WTC11 (cell line): ENCODE data around the gene B3GAT1. TPM values are rescaled to one million over a fixed set of nuclear protein-coding genes. Genes with fewer than 3 reads are reported as not detected.

Experiments used
- ATAC-seq: fragments of 200-7000 bp; cut with Tn5 transposase; 2 replicates; pipeline ENCODE4 v1.10.0; 2021; ENCODE audit warnings: mild to moderate bottlenecking, moderate library complexity
- CTCF ChIA-PET: fragments of 300-600 bp; sonication (Branson Sonifier 250); formaldehyde crosslinking; loops from one replicate; lab custom pipeline; 2021; ENCODE audit warnings: antibody characterized with exemption; lab: Charles Lee
- POLR2A ChIA-PET: fragments of 350-600 bp; sonication (Branson Sonifier 250); formaldehyde crosslinking; loops from one replicate; lab custom pipeline; 2021; ENCODE audit warnings: antibody characterized with exemption; lab: Charles Lee
- DNase-seq: peaks from one replicate; pipeline ENCODE4 v3.0.0; 2021; ENCODE audit warnings: low spot score
- H3K27ac Mint-ChIP-seq: 2 replicates; pipeline ENCODE4 v1.8.0; 2021; ENCODE audit warnings: mixed read lengths
- H3K27me3 Mint-ChIP-seq: 2 replicates; pipeline ENCODE4 v1.8.0; 2021; ENCODE audit warnings: low read depth, mild to moderate bottlenecking, moderate library complexity, mixed read lengths
- H3K36me3 Mint-ChIP-seq: 2 replicates; pipeline ENCODE4 v1.8.0; 2021; ENCODE audit warnings: mixed read lengths
- H3K4me1 Mint-ChIP-seq: 2 replicates; pipeline ENCODE4 v1.8.0; 2022; ENCODE audit warnings: mixed read lengths
- H3K4me3 Mint-ChIP-seq: 2 replicates; pipeline ENCODE4 v1.8.0; 2021; ENCODE audit warnings: mild to moderate bottlenecking, moderate library complexity, mixed read lengths
- H3K9me3 Mint-ChIP-seq: 2 replicates; pipeline ENCODE4 v1.8.0; 2021; ENCODE audit warnings: mixed read lengths
- CREM ChIP-seq: sonication (generic); formaldehyde crosslinking; IDR thresholded peaks from 2 replicates; pipeline ENCODE4 v1.8.1; 2022; ENCODE audit warnings: mild to moderate bottlenecking, missing genetic modification reagents, moderate library complexity
- ELF4 ChIP-seq: sonication (generic); formaldehyde crosslinking; IDR thresholded peaks from 2 replicates; pipeline ENCODE4 v1.8.1; 2022; ENCODE audit warnings: low read depth, mild to moderate bottlenecking, moderate library complexity, missing genetic modification reagents
- ERG ChIP-seq: fragments of 250-450 bp; sonication (Bioruptor Pico); IDR thresholded peaks from 2 replicates; pipeline ENCODE4 v1.8.0; 2021; ENCODE audit warnings: mild to moderate bottlenecking
- FOXP1 ChIP-seq: sonication (generic); formaldehyde crosslinking; IDR thresholded peaks from 2 replicates; pipeline ENCODE4 v1.8.0; 2022; ENCODE audit warnings: missing genetic modification reagents, mild to moderate bottlenecking, moderate library complexity, borderline replicate concordance
- GRHL2 ChIP-seq: fragments of 250-450 bp; sonication (Bioruptor Pico); IDR thresholded peaks from 2 replicates; pipeline ENCODE4 v1.8.0; 2022; ENCODE audit warnings: mild to moderate bottlenecking, moderate library complexity; ENCODE audit not compliant: insufficient replicate concordance, severe bottlenecking
- NFYB ChIP-seq: sonication (generic); formaldehyde crosslinking; conservative IDR thresholded peaks from 2 replicates; pipeline ENCODE4 v1.8.0; 2022; ENCODE audit warnings: low read depth, missing genetic modification reagents
- NR1H2 ChIP-seq: sonication (generic); formaldehyde crosslinking; IDR thresholded peaks from 2 replicates; pipeline ENCODE4 v1.9.0; 2021; ENCODE audit warnings: mild to moderate bottlenecking, moderate library complexity, missing genetic modification reagents
- PRDM15 ChIP-seq: sonication (generic); formaldehyde crosslinking; IDR thresholded peaks from 2 replicates; pipeline ENCODE4 v1.8.0; 2022; ENCODE audit warnings: missing genetic modification reagents
- ZNF121 ChIP-seq: sonication (generic); formaldehyde crosslinking; IDR thresholded peaks from 2 replicates; pipeline ENCODE4 v1.8.0; 2023; ENCODE audit warnings: missing genetic modification reagents
- ZNF219 ChIP-seq: sonication (generic); formaldehyde crosslinking; IDR thresholded peaks from 2 replicates; pipeline ENCODE4 v1.8.0; 2023; ENCODE audit warnings: missing genetic modification reagents, mild to moderate bottlenecking, borderline replicate concordance
- ZNF396 ChIP-seq: fragments of 250-450 bp; sonication (Bioruptor Pico); IDR thresholded peaks from 2 replicates; pipeline ENCODE4 v1.8.0; 2021; ENCODE audit warnings: mild to moderate bottlenecking, moderate library complexity, borderline replicate concordance
- ZNF532 ChIP-seq: fragments of 250-450 bp; sonication (Bioruptor Pico); IDR thresholded peaks from 2 replicates; pipeline ENCODE4 v1.9.0; 2021; ENCODE audit warnings: mild to moderate bottlenecking, borderline replicate concordance
- total RNA-seq: library from RNA; stranded (reverse); gene quantifications from 3 replicates; pipeline ENCODE4 v1.2.3, GENCODE V29; 2021
- TF ChIP-seq, protein P1 (sequence below): sonication (generic); formaldehyde crosslinking; IDR thresholded peaks from 2 replicates; pipeline ENCODE4 v1.8.1; 2023; ENCODE audit warnings: mild to moderate bottlenecking, missing genetic modification reagents, moderate library complexity

The B3GAT1 gene
- total RNA-seq, 1 experiment from 2014 or later: 30.0 TPM

DNA sequence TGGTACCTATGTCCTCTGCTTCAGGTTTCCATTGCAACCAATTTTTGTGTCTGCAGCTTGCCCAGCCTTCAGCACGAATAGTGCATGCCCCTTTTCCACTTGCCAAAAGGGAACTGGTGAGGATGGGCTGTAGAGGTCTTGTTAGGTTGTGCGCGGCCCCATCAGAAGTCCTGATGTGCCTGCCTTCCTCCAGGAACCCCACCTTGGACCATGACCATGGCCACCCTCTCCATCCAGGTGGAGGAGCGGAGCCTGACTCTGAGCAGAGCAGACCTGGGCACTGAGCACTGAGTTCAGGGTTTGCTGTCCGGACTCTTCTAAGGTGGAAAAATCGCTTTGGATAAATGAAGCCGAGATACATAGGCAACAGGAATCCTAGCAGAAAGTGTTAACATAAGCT lies 73.4 kb downstream of the B3GAT1 start:
- H3K9me3 Mint-ChIP-seq: no peaks in the 10 kb centered on the region
- CTCF ChIA-PET: no interaction called here
- H3K36me3 Mint-ChIP-seq: no peaks in the 10 kb centered on the region
- POLR2A ChIA-PET: no interaction called here
- peaks cover 10% of the 10 kb centered on the region for H3K27me3 Mint-ChIP-seq
- H3K4me3 Mint-ChIP-seq: no peak overlapping the region
- TF ChIP-seq ZNF121 (CRISPR knock-in tag) (no peak), NFYB (CRISPR knock-in tag) (no peak), NR1H2 (no peak), ELF4 (CRISPR knock-in tag) (no peak), ZNF532 (CRISPR knock-in tag) (no peak)
- TF ChIP-seq, protein P1, sequence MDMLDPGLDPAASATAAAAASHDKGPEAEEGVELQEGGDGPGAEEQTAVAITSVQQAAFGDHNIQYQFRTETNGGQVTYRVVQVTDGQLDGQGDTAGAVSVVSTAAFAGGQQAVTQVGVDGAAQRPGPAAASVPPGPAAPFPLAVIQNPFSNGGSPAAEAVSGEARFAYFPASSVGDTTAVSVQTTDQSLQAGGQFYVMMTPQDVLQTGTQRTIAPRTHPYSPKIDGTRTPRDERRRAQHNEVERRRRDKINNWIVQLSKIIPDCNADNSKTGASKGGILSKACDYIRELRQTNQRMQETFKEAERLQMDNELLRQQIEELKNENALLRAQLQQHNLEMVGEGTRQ: no peak
- DNase-seq (no peak), ATAC-seq (no peak)
- H3K4me1 Mint-ChIP-seq: no peaks in the 10 kb centered on the region; the same call in none of the 2 replicates
- H3K27ac Mint-ChIP-seq: no peak overlapping the region

GRCh38 chr11:134338068-134338467 lies 74.0 kb downstream of the B3GAT1 start:
- H3K4me1 Mint-ChIP-seq: peaks cover 3% of the 10 kb centered on the region
- POLR2A ChIA-PET: no interaction called here
- peaks cover 16% of the 10 kb centered on the region for H3K27me3 Mint-ChIP-seq
- H3K4me3 Mint-ChIP-seq: no peak overlapping the region
- TF ChIP-seq ERG (CRISPR knock-in tag) (no peak), ZNF219 (CRISPR knock-in tag) (no peak), PRDM15 (CRISPR knock-in tag) (no peak), CREM (CRISPR knock-in tag) (no peak), GRHL2 (CRISPR knock-in tag) (no peak), FOXP1 (CRISPR knock-in tag) (no peak), ZNF396 (CRISPR knock-in tag) (no peak)
- no peak for ATAC-seq
- CTCF ChIA-PET: no interaction called here
- no peak for DNase-seq
- H3K9me3 Mint-ChIP-seq: no peaks in the 10 kb centered on the region
- no peaks in the 10 kb centered on the region for H3K36me3 Mint-ChIP-seq
- no peak overlapping the region for H3K27ac Mint-ChIP-seq
